ENCODE results near the gene LRRC47.
"Not testable (repeated sequence)": the region's sequence is repeated elsewhere in the genome, so short reads cannot be mapped to it uniquely, and the experiment has no call there.

The LRRC47 gene

DNA sequence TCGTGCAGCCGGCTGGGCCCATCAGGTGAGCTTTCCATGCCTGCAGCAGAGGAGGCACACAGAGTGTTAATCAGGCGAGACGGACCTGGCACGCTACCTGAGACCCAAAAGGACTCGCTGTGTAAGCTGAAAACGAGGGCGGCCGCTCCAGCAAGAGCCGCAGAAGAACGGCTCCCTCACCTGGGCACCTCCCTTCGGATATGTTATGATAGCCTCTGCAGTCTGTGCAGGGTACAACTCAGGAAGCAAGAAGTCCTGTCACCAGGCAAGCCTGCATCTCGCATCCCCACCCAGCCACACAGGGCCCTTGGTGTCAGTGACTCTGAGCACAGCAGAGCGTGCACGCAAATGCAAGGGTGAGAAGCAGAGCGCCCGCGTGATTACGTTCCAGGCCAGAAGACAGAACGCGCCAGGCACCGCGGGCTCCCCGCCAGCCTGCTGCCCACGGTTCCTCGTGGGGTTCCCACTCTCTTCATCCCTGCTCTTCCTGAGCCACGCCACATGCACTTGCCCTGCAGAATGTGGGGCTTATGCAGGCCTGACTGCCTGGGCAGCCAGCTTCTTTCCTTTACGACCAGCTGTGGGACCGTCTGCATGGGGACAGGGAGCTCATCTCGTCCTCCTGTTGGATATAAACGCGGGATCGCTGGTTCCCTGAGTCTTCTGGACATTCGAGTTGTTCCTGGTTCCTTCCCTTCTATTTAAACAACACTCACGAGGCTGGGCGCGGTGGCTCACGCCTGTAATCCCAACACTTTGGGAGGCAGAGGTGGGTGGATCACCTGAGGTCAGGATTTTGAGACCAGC is 20.2 kb upstream of the LRRC47 start:
- no peak overlapping the region for H3K27ac ChIP-seq
- TF ChIP-seq, protein P1, sequence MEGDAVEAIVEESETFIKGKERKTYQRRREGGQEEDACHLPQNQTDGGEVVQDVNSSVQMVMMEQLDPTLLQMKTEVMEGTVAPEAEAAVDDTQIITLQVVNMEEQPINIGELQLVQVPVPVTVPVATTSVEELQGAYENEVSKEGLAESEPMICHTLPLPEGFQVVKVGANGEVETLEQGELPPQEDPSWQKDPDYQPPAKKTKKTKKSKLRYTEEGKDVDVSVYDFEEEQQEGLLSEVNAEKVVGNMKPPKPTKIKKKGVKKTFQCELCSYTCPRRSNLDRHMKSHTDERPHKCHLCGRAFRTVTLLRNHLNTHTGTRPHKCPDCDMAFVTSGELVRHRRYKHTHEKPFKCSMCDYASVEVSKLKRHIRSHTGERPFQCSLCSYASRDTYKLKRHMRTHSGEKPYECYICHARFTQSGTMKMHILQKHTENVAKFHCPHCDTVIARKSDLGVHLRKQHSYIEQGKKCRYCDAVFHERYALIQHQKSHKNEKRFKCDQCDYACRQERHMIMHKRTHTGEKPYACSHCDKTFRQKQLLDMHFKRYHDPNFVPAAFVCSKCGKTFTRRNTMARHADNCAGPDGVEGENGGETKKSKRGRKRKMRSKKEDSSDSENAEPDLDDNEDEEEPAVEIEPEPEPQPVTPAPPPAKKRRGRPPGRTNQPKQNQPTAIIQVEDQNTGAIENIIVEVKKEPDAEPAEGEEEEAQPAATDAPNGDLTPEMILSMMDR (IDR thresholded peaks at IDR 0.05), result no peak
- TF ChIP-seq ZFX (IDR thresholded peaks at IDR 0.05; ENCODE audit: borderline replicate concordance), result no peak

DNA sequence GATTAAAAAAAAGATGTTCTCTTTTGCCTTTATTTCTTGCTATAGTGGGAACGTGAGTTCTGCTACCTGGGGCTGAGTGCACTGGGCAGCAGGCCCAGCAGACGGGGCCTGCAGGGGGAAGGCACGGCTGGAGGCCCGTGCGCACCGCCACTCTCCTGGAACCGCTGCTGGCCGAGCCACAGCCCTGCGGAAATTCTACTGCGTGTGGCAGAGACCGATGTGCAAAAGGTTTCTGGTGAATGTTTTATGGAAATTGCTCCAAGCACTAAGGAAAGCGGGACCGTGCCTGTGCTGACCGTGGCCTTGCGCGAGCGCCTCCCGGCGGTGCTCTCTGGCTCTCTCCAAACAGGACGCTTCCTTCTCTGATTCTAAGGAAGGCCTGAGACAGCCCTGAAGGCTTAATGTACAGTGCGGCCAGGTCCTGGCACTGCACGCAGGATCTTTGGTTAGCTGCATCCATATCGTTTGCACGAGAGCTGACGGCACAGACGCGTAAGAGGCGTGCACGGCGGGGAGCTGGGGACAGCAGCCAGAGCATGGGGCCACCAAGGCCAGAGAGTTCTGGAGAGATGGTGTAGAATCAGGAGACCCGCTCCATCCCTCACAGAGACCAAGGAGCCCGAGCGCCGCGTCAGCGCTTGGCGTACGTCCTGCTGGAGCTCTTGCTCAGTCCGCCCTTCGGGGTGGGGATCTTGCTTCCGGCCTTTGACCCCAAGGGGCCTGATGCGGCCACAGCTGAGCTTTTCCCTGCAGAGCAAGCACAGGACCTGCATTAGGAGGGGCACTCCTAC is 18.7 kb upstream of the LRRC47 start:
- H3K27ac ChIP-seq, result no peak overlapping the region
- no peak for TF ChIP-seq ZFX (IDR thresholded peaks at IDR 0.05; ENCODE audit: borderline replicate concordance)
- TF ChIP-seq, protein P1 (IDR thresholded peaks at IDR 0.05), result no peak

DNA sequence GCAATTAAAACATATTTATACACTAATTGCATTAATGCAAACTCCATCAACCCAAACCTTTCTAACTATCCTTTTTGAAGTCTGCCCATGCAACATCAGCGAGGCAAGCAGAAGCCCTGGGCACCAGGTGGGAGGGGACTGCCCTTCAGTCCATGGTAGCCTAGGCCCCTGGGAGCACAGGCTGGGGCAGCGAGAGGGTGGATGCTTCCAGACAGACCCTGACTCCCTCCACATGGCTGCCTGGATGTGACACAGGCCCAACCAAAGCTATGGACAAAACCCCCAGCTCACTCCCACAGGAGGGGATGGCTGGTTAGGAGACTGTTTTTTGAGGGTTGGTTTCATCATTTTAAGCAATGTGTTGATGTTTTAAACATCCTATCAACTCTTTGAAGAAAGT is 17.8 kb upstream of the LRRC47 start:
- H3K27ac ChIP-seq, result no peak overlapping the region
- TF ChIP-seq, protein P1 (IDR thresholded peaks at IDR 0.05), result no peak
- no peak for TF ChIP-seq ZFX (IDR thresholded peaks at IDR 0.05; ENCODE audit: borderline replicate concordance)

DNA sequence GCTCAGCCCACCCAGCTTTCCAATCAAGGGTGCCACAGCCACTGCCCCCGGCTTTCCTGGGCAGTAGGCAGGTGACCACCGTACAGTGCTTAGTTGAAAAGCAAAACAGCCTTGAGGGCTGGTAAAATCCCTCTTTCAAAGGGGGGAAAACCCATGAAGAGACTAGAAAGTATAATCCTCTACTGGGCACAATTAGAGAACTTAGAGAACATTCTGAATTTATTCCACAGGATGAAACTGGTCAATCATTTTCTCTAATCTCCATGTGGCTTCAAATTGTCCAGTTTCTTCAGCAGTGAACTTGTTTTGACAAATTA is 15.3 kb upstream of the LRRC47 start:
- TF ChIP-seq, protein P1 (IDR thresholded peaks at IDR 0.05), result no peak
- TF ChIP-seq ZFX (IDR thresholded peaks at IDR 0.05; ENCODE audit: borderline replicate concordance), result no peak
- H3K27ac ChIP-seq, result no peak overlapping the region

DNA sequence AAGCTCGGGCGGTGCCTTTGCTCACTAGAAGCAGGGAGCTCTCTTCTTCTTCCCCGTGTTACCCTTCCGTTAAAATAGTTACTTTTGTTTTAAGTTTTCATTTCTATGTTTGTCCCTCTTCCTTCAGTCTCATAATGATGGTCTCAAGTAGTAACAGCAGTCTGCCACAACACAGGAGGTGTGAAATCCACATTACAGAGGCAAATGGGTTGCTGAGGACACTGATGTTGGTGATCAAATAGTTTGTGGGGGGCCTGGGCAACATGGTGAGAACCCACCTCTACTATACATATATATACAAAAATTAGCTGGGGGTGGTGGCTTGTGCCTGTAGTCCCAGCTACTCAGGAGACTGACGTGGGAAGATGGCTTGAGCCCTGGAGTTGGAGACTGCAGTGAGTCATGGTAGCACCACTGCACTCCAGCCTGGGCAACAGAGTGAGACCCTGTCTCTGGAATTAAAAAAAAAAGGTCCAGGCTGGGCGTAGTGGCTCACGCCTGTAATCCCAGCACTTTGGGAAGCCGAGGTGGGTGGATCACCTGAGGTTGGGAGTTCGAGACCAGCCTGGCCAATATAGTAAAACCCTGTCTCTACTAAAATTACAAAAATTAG is 14.0 kb upstream of the LRRC47 start:
- H3K27ac ChIP-seq, result not testable (repeated sequence)

DNA sequence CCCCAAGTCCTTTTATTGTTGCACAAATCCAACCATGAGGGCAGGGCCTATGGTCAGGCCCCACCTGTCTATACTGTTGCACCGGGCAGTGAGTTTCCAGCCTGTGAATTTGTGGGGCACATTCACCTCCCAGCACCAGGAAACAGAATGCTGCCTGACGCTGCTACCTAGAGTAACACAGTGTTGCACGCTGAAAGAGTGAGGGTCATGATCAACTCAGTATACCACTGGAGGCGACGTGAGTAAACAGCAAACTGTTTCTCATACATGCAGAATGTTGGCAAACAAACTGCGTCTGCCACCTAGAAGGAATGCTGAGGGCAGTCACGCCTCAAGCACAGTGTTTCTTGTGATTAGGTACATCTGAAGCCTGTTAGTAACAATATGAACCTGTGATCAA is 13.4 kb upstream of the LRRC47 start:
- TF ChIP-seq ZFX (IDR thresholded peaks at IDR 0.05; ENCODE audit: borderline replicate concordance), result no peak
- TF ChIP-seq, protein P1 (IDR thresholded peaks at IDR 0.05), result no peak
- H3K27ac ChIP-seq, result no peak overlapping the region

DNA sequence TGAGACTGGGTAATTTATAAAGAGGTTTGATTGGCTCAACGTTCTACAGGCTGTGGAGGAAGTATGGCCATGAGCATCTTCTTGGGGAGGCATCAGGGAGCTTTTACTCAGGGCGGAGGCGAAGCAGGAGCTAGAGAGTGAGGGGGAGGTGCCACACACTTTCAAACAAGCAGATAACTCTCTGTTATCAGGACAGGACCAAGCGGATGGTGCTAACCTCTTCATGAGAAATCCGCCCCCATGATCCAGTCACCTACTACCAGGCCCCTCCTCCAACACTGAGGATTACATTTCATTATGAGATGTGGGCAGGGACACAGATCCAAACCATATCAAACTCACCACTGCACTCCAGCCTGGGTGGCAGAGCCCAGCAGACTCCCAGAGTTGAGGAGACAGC is 11.5 kb upstream of the LRRC47 start:
- no peak overlapping the region for H3K27ac ChIP-seq
- TF ChIP-seq, protein P1 (IDR thresholded peaks at IDR 0.05), result no peak
- TF ChIP-seq ZFX (IDR thresholded peaks at IDR 0.05; ENCODE audit: borderline replicate concordance), result no peak

Measured in 22Rv1 (cell line).